Neuronal stem cell (in vitro differentiated cells): ENCODE results near the gene TTLL1.

Experiments used
- DNase-seq: peaks from one replicate; pipeline ENCODE4 v3.0.0-alpha.2; 2013; ENCODE audit warnings: low spot score
- H2AFZ ChIP-seq: one replicate; pipeline ENCODE4 v1.6.1; 2013; ENCODE audit warnings: mild to moderate bottlenecking, low read length, inconsistent platforms
- H2AK5ac ChIP-seq: 2 replicates; pipeline ENCODE4 v1.6.1; 2013; ENCODE audit warnings: low read depth, mild to moderate bottlenecking, inconsistent platforms, low read length, moderate library complexity, mixed read lengths
- H2BK120ac ChIP-seq: 2 replicates; pipeline ENCODE4 v1.6.1; 2013; ENCODE audit warnings: low read depth, mild to moderate bottlenecking, inconsistent platforms, low read length, moderate library complexity, mixed read lengths
- H2BK12ac ChIP-seq: one replicate; pipeline ENCODE4 v1.6.1; 2013; ENCODE audit warnings: low read length, inconsistent platforms
- H2BK15ac ChIP-seq: 2 replicates; pipeline ENCODE4 v1.6.1; 2013; ENCODE audit warnings: mild to moderate bottlenecking, low read length, inconsistent platforms, mixed read lengths
- H2BK5ac ChIP-seq: one replicate; pipeline ENCODE4 v1.6.1; 2013; ENCODE audit warnings: inconsistent platforms, mild to moderate bottlenecking, low read length, moderate library complexity
- H3K14ac ChIP-seq: one replicate; pipeline ENCODE4 v1.6.1; 2013; ENCODE audit warnings: low read length, inconsistent platforms
- H3K18ac ChIP-seq: 2 replicates; pipeline ENCODE4 v1.6.1; 2013; ENCODE audit warnings: low read length, inconsistent platforms
- H3K23ac ChIP-seq: 2 replicates; pipeline ENCODE4 v1.6.1; 2013; ENCODE audit warnings: low read depth, mild to moderate bottlenecking, mixed read lengths, low read length, inconsistent platforms; ENCODE audit not compliant: poor library complexity
- H3K27ac ChIP-seq: replicated peaks from 3 replicates; pipeline ENCODE4 v1.5.1; 2013; ENCODE audit warnings: low read length, inconsistent platforms
- H3K27me3 ChIP-seq, 3 experiments: 2 replicates each; pipeline ENCODE4 v1.6.1; 2013; ENCODE audit warnings: low read length in 3 of 3, mild to moderate bottlenecking in 2 of 3, inconsistent platforms in 1 of 3, low read depth in 1 of 3, mixed read lengths in 1 of 3, moderate library complexity in 1 of 3; ENCODE audit not compliant: control insufficient read depth in 3 of 3, insufficient read depth in 3 of 3
- H3K36me3 ChIP-seq, 2 donors: replicated peaks in 1 of 2; 2 replicates each; pipeline ENCODE4 v1.6.1; 2013; ENCODE audit warnings: low read length in 2 of 2; ENCODE audit not compliant: control insufficient read depth in 2 of 2, insufficient read depth in 2 of 2
- H3K4ac ChIP-seq: 2 replicates; pipeline ENCODE4 v1.6.1; 2013; ENCODE audit warnings: inconsistent platforms, mild to moderate bottlenecking, low read length, moderate library complexity
- H3K4me1 ChIP-seq, 2 donors: 1 replicate in 1 of 2; 2 replicates in 1 of 2; pipeline ENCODE4 v1.6.1; 2013; ENCODE audit warnings: low read length in 2 of 2, low read depth in 1 of 2; ENCODE audit not compliant: control insufficient read depth in 2 of 2, insufficient read depth in 1 of 2
- H3K4me2 ChIP-seq: one replicate; pipeline ENCODE4 v1.6.1; 2013; ENCODE audit warnings: mild to moderate bottlenecking, low read length, inconsistent platforms; ENCODE audit not compliant: insufficient read depth, poor library complexity, severe bottlenecking
- H3K4me3 ChIP-seq, 2 donors: 2 replicates each; pipeline ENCODE4 v1.5.1; 2013; ENCODE audit warnings: low read length in 2 of 2, mild to moderate bottlenecking in 2 of 2, inconsistent platforms in 1 of 2, moderate library complexity in 1 of 2
- H3K79me1 ChIP-seq: one replicate; pipeline ENCODE4 v1.6.1; 2013; ENCODE audit warnings: low read depth, mild to moderate bottlenecking, inconsistent platforms, low read length, moderate library complexity
- H3K9ac ChIP-seq: one replicate; pipeline ENCODE4 v1.6.1; 2013; ENCODE audit warnings: mild to moderate bottlenecking, low read depth, low read length, inconsistent platforms; ENCODE audit not compliant: poor library complexity
- H3K9me3 ChIP-seq, 2 donors: replicated peaks in 1 of 2; 2 replicates each; pipeline versions ENCODE3 to v1.6.1; 2013; ENCODE audit warnings: low read length in 2 of 2, mild to moderate bottlenecking in 2 of 2, inconsistent platforms in 1 of 2, low read depth in 1 of 2, mixed read lengths in 1 of 2, moderate library complexity in 1 of 2; ENCODE audit not compliant: control insufficient read depth in 2 of 2, insufficient read depth in 1 of 2
- H4K8ac ChIP-seq: one replicate; pipeline ENCODE4 v1.6.1; 2013; ENCODE audit warnings: low read depth, mild to moderate bottlenecking, inconsistent platforms, low read length, moderate library complexity
- H4K91ac ChIP-seq: one replicate; pipeline ENCODE4 v1.6.1; 2013; ENCODE audit warnings: low read length, low read depth, mild to moderate bottlenecking, inconsistent platforms; ENCODE audit not compliant: poor library complexity
- WGBS, 2 donors: extraction: QIAGEN DNeasy Blood & Tissue Kit; methylation state at CpG; one replicate each; pipeline ENCODE4 v1.1.7; 2013; ENCODE audit warnings: missing lambda C conversion rate in 2 of 2, mixed read lengths in 1 of 2; ENCODE audit not compliant: insufficient read length in 2 of 2, insufficient replicate concordance in 1 of 2; ENCODE audit errors: extremely low coverage in 2 of 2; 5-methylcytosine and 5-hydroxymethylcytosine counted together

The TTLL1 gene

DNA sequence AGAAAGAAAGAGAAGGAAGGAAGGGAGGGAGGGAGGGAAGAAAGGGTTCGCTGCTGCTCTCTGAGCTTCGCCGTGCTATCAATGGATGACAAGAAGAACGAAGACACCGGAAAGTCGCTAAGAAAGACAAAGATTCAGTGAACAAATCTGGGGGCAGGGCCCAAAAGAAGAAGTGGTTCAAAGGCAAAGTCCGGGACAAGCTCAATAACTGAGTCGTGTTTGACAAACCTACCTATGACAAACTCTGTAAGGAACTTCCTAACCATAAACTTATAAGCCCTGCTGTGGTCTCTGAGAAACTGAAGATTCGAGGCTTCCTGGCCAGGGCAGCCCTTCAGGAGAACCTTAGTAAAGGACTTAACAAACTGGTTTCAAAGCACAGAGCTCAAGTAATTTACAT lies 2.9 kb upstream of the TTLL1 start:
- Histone ChIP-seq H2BK15ac (no peak overlapping the region), H3K79me1 (peaks cover 2% of the 10 kb centered on the region), H3K4me2 (no peak overlapping the region), H2BK12ac (no peak overlapping the region), H3K9ac (no peak overlapping the region), H3K18ac (no peak overlapping the region), H4K91ac (no peak overlapping the region), H3K27me3 (no peaks in the 10 kb centered on the region), H3K27ac (no peak overlapping the region), H2AFZ (peak overlapping the region; percentile 24), H3K4ac (no peak overlapping the region), H4K8ac (no peak overlapping the region), H3K14ac (no peak overlapping the region), H3K4me3 (no peak overlapping the region), H3K23ac (no peak overlapping the region), H3K4me1 (peaks cover 0 to 7% of the 10 kb centered on the region in 2 donors), H2BK120ac (no peak overlapping the region), H2AK5ac (no peak overlapping the region), H3K9me3 (peaks cover 9 to 10% of the 10 kb centered on the region in 2 donors), H3K36me3 (no peaks in the 10 kb centered on the region), H2BK5ac (no peak overlapping the region)
- WGBS, 2 donors, result no CpG with 5 or more reads among the region's 9 CpGs
- no peak for DNase-seq

DNA sequence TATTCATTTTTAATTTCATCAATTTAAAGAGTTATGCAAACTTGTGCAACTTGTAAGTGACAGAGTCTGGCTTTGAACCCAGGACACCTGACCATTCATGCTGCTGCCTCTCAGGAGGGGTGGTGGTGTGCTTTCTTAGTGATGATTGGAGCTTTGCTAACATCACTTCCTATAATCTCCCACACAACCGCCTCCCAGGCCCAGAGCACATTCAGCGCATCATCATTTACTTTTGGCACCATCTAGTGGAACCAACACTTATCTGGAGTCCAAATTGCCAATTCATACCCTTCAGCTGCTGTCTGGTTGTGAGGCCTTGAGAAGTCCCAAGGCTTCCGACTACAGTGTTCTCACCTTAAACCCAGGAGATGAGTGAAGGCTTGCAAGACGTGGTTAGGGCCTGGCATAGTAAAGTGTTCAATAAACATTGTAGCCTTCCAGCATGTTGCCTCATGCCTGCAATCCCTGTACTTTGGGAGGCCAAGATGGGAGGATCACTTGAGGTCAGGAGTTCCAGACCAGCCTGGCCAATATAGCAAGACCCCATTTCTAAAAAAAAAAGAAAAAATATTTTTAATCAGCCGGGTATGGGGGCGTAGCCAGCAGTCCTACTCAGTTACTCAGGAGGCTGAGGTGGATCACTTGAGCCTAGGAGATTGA lies 1.1 kb upstream of the TTLL1 start:
- no peak overlapping the region for H3K18ac ChIP-seq
- peaks cover 0 to 8% of the 10 kb centered on the region in 2 donors for H3K36me3 ChIP-seq
- no peak overlapping the region for H3K9ac ChIP-seq
- no peaks in the 10 kb centered on the region for H3K27me3 ChIP-seq
- H4K8ac ChIP-seq, result no peak overlapping the region
- H2BK12ac ChIP-seq, result no peak overlapping the region
- H2BK120ac ChIP-seq, result no peak overlapping the region
- no peak overlapping the region for H2BK5ac ChIP-seq
- no peak overlapping the region for H3K27ac ChIP-seq
- H3K14ac ChIP-seq, result no peak overlapping the region
- no CpG with 5 or more reads among the region's 6 CpGs for WGBS, 2 donors
- H3K79me1 ChIP-seq, result peaks cover 3% of the 10 kb centered on the region
- H2BK15ac ChIP-seq, result no peak overlapping the region
- H3K4ac ChIP-seq, result no peak overlapping the region
- no peak overlapping the region for H3K4me2 ChIP-seq
- no peaks in the 10 kb centered on the region for H3K9me3 ChIP-seq
- H2AK5ac ChIP-seq, result no peak overlapping the region
- DNase-seq, result no peak
- no peak overlapping the region for H3K23ac ChIP-seq
- H2AFZ ChIP-seq, result no peak overlapping the region
- H4K91ac ChIP-seq, result no peak overlapping the region
- H3K4me1 ChIP-seq, result peaks cover 0 to 4% of the 10 kb centered on the region in 2 donors
- no peak overlapping the region for H3K4me3 ChIP-seq

DNA sequence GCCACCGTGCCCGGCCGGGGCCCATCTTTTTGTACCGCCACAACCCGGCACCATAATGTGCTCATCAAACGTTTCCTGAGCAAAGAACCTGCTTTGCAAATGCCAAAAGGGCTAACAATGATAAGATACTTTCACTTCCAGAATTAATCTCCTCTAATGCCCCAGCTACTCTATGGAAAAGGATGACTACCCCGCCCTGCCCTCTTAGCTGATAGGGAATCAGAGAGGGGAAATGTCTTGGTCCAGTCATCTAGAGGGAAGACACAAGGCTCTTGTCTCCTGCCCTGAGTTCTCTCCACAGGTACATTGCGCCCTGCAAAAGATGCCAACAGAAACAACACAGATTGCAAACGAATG lies 586 bp downstream of the TTLL1 start:
- no peak for DNase-seq

DNA sequence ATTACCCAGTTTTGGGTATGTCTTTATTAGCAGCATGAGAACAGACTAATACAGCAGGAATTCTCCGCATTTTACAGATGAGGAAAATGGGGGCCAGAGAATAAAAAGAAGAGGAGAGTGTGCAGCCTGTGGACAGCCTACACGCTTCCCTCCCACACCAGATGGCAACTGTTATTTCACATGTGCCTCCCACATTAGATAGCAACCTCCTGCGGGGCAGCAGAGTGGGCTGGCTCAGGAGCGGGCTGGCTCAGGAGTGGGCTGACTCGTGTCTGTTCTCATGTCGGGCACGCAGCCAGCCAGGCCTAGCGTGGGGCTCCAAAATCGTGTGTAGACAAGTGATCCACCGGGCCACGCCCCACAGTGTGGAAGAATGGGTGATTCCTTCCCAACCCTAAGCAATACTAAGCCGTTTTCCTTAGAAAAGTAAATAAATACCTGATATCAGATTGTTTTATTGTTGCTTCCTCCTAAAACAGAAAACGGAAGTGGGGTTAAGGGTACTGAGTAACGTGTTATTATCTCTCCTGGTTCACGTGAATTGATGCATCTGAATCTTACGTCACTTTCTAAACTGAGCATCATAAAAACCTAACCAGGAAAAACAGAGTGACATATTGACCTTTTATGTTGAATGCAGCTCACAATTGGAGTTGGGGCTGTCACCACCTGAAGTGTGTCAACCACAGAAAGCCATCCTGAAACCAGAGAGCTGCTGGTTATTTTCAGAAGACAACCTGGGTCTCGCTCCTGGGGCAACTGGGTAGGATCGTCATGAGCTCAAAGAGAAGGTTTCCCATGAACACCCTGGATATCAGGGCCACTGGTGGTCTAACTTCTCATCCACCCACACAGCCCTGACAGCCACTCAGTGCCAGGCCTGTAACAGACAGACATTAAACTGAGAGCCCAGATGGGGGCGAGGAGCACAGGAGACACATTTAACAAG lies 3.3 kb downstream of the TTLL1 start:
- Histone ChIP-seq H2BK12ac (no peak overlapping the region), H3K23ac (no peak overlapping the region), H3K4me3 (no peak overlapping the region), H3K18ac (no peak overlapping the region), H3K27ac (no peak overlapping the region), H4K8ac (no peak overlapping the region), H2BK5ac (no peak overlapping the region), H3K79me1 (peaks cover 5% of the 10 kb centered on the region), H3K9me3 (no peaks in the 10 kb centered on the region), H3K36me3 (peaks cover 0 to 8% of the 10 kb centered on the region in 2 donors), H3K4me1 (peaks cover 0 to 3% of the 10 kb centered on the region in 2 donors), H2BK120ac (no peak overlapping the region), H3K4ac (no peak overlapping the region), H3K14ac (no peak overlapping the region), H3K27me3 (no peaks in the 10 kb centered on the region), H3K4me2 (no peak overlapping the region), H2AFZ (no peak overlapping the region), H2BK15ac (no peak overlapping the region), H2AK5ac (no peak overlapping the region), H4K91ac (no peak overlapping the region), H3K9ac (no peak overlapping the region)
- no CpG with 5 or more reads among the region's 19 CpGs for WGBS, 2 donors
- no peak for DNase-seq

More for the DNA sequence above, 586 bp downstream of the TTLL1 start:
- Histone ChIP-seq H2AFZ (peak overlapping the region; percentile 96), H2BK120ac (no peak overlapping the region), H3K79me1 (peaks cover 5% of the 10 kb centered on the region), H3K4ac (no peak overlapping the region), H4K91ac (no peak overlapping the region), H2BK15ac (no peak overlapping the region), H3K9ac (peak overlapping the region; percentile 87), H2AK5ac (no peak overlapping the region), H2BK5ac (no peak overlapping the region), H3K4me3 (peak overlapping the region; percentile 73 to 91), H3K4me1 (peaks cover 0 to 3% of the 10 kb centered on the region in 2 donors), H4K8ac (no peak overlapping the region), H3K9me3 (no peaks in the 10 kb centered on the region), H3K36me3 (peaks cover 0 to 8% of the 10 kb centered on the region in 2 donors), H3K4me2 (peak overlapping the region; percentile 82), H3K27me3 (no peaks in the 10 kb centered on the region), H3K27ac (no peak overlapping the region), H3K18ac (no peak overlapping the region), H2BK12ac (no peak overlapping the region), H3K14ac (no peak overlapping the region), H3K23ac (no peak overlapping the region)
- no CpG with 5 or more reads among the region's 9 CpGs for WGBS, 2 donors
